Uterus (tissue), 4 donors: ENCODE measurements around the gene BOD1. TPM values are rescaled to one million over a fixed set of nuclear protein-coding genes. Genes with fewer than 3 reads are reported as not detected.
A peak's percentile ranks its signal among the peaks of the same experiment; 100 is the strongest.

Source experiments
- DNase-seq, 2 donors: peaks; one replicate each; pipeline ENCODE4 v3.0.0-alpha.2; 2019 to 2020
- H3K27ac ChIP-seq, 2 donors: fragments of 200-600 bp; sonication (generic); 1 replicate in 1 of 2; 2 replicates in 1 of 2; pipeline ENCODE4 v1.5.1; 2016 to 2018
- H3K27me3 ChIP-seq, 2 donors: fragments of 200-600 bp; sonication (generic); one replicate each; pipeline ENCODE4 v1.5.1; 2018 to 2019; ENCODE audit warnings: control low read depth in 1 of 2
- H3K36me3 ChIP-seq, 2 donors: fragments of 200-600 bp; sonication (generic); one replicate each; pipeline ENCODE4 v1.5.1; 2019; ENCODE audit warnings: control low read depth in 1 of 2
- H3K4me1 ChIP-seq, 2 donors: fragments of 200-600 bp; sonication (generic); one replicate each; pipeline ENCODE4 v1.5.1; 2018 to 2019; ENCODE audit warnings: control low read depth in 1 of 2
- H3K4me3 ChIP-seq, 2 donors: fragments of 200-600 bp; sonication (generic); 1 replicate in 1 of 2; 2 replicates in 1 of 2; pipeline ENCODE4 v1.5.1; 2018 to 2019; ENCODE audit warnings: mild to moderate bottlenecking in 1 of 2
- H3K9me3 ChIP-seq, 2 donors: fragments of 200-600 bp; sonication (generic); one replicate each; pipeline ENCODE4 v1.5.1; 2019; ENCODE audit warnings: control low read depth in 1 of 2
- POLR2A ChIP-seq, 2 donors: fragments of 450-650 bp; IDR thresholded peaks; one replicate each; pipeline ENCODE4 v1.6.1; 2016; ENCODE audit warnings: antibody characterized with exemption in 2 of 2, mild to moderate bottlenecking in 1 of 2, moderate library complexity in 1 of 2
- intact Hi-C: fragments of 100-400 bp; cut with DNase I; formaldehyde crosslinking; loops from one replicate; pipeline ENCODE4 v1.15.1; 2023; ENCODE audit warnings: low total_unique reads
- total RNA-seq, 4 donors: library from RNA; depleted of rRNA in 3 of 4; stranded (reverse); fragments of >200 nt in 3 of 4; gene quantifications; one replicate each; pipeline versions ENCODE4 v1.1.0 to v1.2.4, GENCODE V29; 2014 to 2023
- TF ChIP-seq, protein P1 (sequence below), 4 experiments: fragments of 200-600 bp in 2 of 4; fragments of 450-650 bp in 2 of 4; sonication (generic) in 2 of 4; IDR thresholded peaks; one replicate each; pipeline ENCODE4 v1.5.1; 2016 to 2019; ENCODE audit warnings: antibody characterized with exemption in 4 of 4, mild to moderate bottlenecking in 2 of 4, moderate library complexity in 1 of 4
- donor health status: DM: yes; HTN: yes; CAD: no.

BOD1 gene
- total RNA-seq, 4 donors from 2014 or later, result 48.2 to 64.8 (median 57.2) TPM

DNA sequence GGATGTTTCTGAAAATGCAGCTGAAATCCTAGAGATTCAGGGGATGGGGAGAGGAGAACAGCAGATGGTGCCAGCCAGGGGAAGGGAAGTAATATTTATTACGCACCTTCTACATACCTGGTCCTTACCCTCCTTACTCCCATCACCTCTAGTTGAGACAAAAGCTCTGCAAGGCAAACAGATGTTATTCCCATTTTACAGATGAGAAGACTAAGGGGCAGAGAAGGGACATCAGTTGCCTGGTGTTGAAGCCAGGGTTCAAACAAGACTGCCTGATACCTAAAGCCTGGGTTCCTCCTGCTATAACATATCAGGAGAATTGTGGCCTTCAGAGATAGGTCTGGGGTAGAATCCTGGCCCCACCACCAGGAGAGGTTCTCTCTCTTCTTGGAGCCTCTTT is 7.3 kb upstream of the BOD1 start:
- no peaks in the 10 kb centered on the region for H3K9me3 ChIP-seq
- no peaks in the 10 kb centered on the region for H3K4me1 ChIP-seq
- H3K4me3 ChIP-seq, result no peak overlapping the region
- no peak for DNase-seq
- no peak overlapping the region for H3K27ac ChIP-seq
- intact Hi-C loops, result loop anchor here (5.0 kb wide), 1 partner anchor 349 kb away; no protein-coding TSS in a partner anchor
- H3K27me3 ChIP-seq, result no peaks in the 10 kb centered on the region
- no peak for TF ChIP-seq POLR2A (IDR thresholded peaks at IDR 0.05)
- TF ChIP-seq, protein P1, sequence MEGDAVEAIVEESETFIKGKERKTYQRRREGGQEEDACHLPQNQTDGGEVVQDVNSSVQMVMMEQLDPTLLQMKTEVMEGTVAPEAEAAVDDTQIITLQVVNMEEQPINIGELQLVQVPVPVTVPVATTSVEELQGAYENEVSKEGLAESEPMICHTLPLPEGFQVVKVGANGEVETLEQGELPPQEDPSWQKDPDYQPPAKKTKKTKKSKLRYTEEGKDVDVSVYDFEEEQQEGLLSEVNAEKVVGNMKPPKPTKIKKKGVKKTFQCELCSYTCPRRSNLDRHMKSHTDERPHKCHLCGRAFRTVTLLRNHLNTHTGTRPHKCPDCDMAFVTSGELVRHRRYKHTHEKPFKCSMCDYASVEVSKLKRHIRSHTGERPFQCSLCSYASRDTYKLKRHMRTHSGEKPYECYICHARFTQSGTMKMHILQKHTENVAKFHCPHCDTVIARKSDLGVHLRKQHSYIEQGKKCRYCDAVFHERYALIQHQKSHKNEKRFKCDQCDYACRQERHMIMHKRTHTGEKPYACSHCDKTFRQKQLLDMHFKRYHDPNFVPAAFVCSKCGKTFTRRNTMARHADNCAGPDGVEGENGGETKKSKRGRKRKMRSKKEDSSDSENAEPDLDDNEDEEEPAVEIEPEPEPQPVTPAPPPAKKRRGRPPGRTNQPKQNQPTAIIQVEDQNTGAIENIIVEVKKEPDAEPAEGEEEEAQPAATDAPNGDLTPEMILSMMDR (IDR thresholded peaks at IDR 0.05), result no peak
- no peaks in the 10 kb centered on the region for H3K36me3 ChIP-seq

- intact Hi-C loops, result loop anchor here (5.0 kb wide), 1 partner anchor 349 kb away; no protein-coding TSS in a partner anchor
- Histone ChIP-seq H3K4me3 (no peak overlapping the region), H3K27me3 (no peaks in the 10 kb centered on the region), H3K9me3 (no peaks in the 10 kb centered on the region), H3K36me3 (no peaks in the 10 kb centered on the region), H3K4me1 (no peaks in the 10 kb centered on the region), H3K27ac (no peak overlapping the region)
- DNase-seq, result no peak
- TF ChIP-seq, protein P1 (IDR thresholded peaks at IDR 0.05), result no peak
- TF ChIP-seq POLR2A (IDR thresholded peaks at IDR 0.05), result no peak
These were observed 6.9 kb upstream of the BOD1 start for GRCh38 chr5:173623296-173623771.

DNA sequence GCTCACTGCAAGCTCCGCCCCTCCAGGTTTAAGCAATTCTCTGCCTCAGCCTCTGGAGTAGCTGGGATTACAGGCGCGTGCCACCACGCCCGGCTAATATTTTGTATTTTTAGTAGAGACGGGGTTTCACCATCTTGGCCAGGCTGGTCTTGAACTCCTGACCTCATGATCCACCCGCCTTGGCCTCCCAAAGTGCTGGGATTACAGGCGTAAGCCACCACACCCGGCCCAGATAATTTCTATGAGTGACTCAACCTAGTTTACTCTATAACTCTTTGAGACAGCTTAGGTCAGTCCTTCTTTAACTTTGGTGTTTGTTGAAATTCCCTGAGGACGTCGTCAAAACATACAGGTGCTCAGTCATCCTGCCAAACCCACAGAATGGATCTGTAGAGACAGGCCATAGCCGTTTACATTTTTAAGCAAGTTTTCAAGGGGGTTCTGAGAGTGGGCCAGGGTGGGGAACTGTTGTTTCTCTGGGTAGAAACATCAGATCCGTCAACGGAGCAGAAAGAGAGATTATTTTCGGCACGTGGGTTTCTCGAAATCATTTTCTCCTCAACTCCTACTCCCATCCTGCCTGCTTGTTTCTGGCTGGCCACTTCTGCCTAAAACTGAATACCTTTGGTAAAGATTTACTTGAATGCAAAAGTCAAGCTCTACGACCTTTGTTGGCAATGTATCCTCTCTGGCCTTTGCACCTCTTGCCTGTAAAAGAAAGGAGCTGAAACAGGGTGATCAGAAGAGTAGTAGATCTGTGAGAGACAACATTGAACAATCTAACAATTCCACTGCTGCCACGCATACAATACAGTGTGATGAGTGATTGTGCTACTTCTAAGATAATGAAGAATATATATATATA is 6.0 kb upstream of the BOD1 start:
- Histone ChIP-seq H3K36me3 (no peaks in the 10 kb centered on the region), H3K4me1 (no peaks in the 10 kb centered on the region), H3K27ac (no peak overlapping the region), H3K27me3 (no peaks in the 10 kb centered on the region), H3K4me3 (no peak overlapping the region), H3K9me3 (no peaks in the 10 kb centered on the region)
- intact Hi-C loops, result loop anchor here (5.0 kb wide), 1 partner anchor 350 kb away; no protein-coding TSS in a partner anchor
- no peak for TF ChIP-seq POLR2A (IDR thresholded peaks at IDR 0.05)
- TF ChIP-seq, protein P1 (IDR thresholded peaks at IDR 0.05), result no peak
- DNase-seq, result no peak

- Histone ChIP-seq H3K9me3 (no peaks in the 10 kb centered on the region), H3K4me3 (no peak overlapping the region), H3K36me3 (no peaks in the 10 kb centered on the region), H3K4me1 (no peaks in the 10 kb centered on the region), H3K27me3 (no peaks in the 10 kb centered on the region), H3K27ac (no peak overlapping the region)
- DNase-seq, result no peak
- intact Hi-C loops, result loop anchor here (5.0 kb wide), 1 partner anchor 352 kb away; no protein-coding TSS in a partner anchor
- TF ChIP-seq, protein P1 (IDR thresholded peaks at IDR 0.05), result no peak
- no peak for TF ChIP-seq POLR2A (IDR thresholded peaks at IDR 0.05)
These were observed 4.3 kb upstream of the BOD1 start for GRCh38 chr5:173620784-173621183.

GRCh38 chr5:173618927-173619519 is 2.6 kb upstream of the BOD1 start:
- Histone ChIP-seq H3K4me1 (peaks cover 11% of the 10 kb centered on the region in 2 donors), H3K27me3 (no peaks in the 10 kb centered on the region), H3K4me3 (no peak overlapping the region), H3K9me3 (no peaks in the 10 kb centered on the region), H3K36me3 (no peaks in the 10 kb centered on the region), H3K27ac (no peak overlapping the region)
- DNase-seq, result peak; percentile 19 to 39
- intact Hi-C loops, result loop anchor here (5.0 kb wide), 1 partner anchor 268 kb away; the partner anchor contains the start of gene CPEB4
- TF ChIP-seq POLR2A (IDR thresholded peaks at IDR 0.05), result no peak
- TF ChIP-seq, protein P1 (IDR thresholded peaks at IDR 0.05), result peak; percentile 64 to 94 (median 82)
